Adrenal gland (tissue), 19 donors: ENCODE measurements around the gene NDST1. TPM values are rescaled to one million over a fixed set of nuclear protein-coding genes. Genes with fewer than 3 reads are reported as not detected.

Experiments
- DNase-seq, 7 donors: peaks; one replicate each; pipeline ENCODE4 v3.0.0-alpha.2; 2019 to 2020
- H3K27ac ChIP-seq, 5 donors: fragments of 200-600 bp; sonication (generic) in 4 of 5; 1 replicate in 3 of 5; 2 replicates in 2 of 5; pipeline versions ENCODE4 v1.5.1 to v1.8.0; 2016 to 2020; ENCODE audit warnings: mild to moderate bottlenecking in 1 of 5
- H3K27me3 ChIP-seq: fragments of 200-600 bp; 2 replicates; pipeline ENCODE4 v1.8.0; 2021
- H3K36me3 ChIP-seq, 2 donors: fragments of 200-600 bp; replicated peaks in 1 of 2; 1 replicate in 1 of 2; 2 replicates in 1 of 2; pipeline versions ENCODE4 v1.5.1 to v1.8.0; 2018 to 2022
- H3K4me1 ChIP-seq, 2 donors: fragments of 200-600 bp; replicated peaks in 1 of 2; 1 replicate in 1 of 2; 2 replicates in 1 of 2; pipeline versions ENCODE4 v1.5.1 to v1.8.0; 2018 to 2021
- H3K4me3 ChIP-seq, 4 donors: fragments of 200-600 bp; sonication (generic) in 3 of 4; one replicate each; pipeline ENCODE4 v1.5.1; 2016 to 2018
- H3K9me3 ChIP-seq, 3 donors: fragments of 200-600 bp; sonication (generic) in 1 of 3; replicated peaks in 1 of 3; 1 replicate in 2 of 3; 2 replicates in 1 of 3; pipeline versions ENCODE4 v1.5.1 to v1.8.0; 2016 to 2021
- POLR2A ChIP-seq, 2 donors: fragments of 450-650 bp; IDR thresholded peaks; one replicate each; pipeline ENCODE4 v1.6.1; 2017; ENCODE audit warnings: antibody characterized with exemption in 2 of 2, mild to moderate bottlenecking in 2 of 2, moderate library complexity in 1 of 2
- WGBS, 4 donors: extraction: QIAGEN DNeasy Blood & Tissue Kit in 2 of 4; methylation state at CpG; one replicate each; pipeline versions ENCODE4 v1.1.5 to v1.1.7; 2013 to 2017; 5-methylcytosine and 5-hydroxymethylcytosine counted together
- intact Hi-C, 2 donors: fragments of 100-400 bp; cut with DNase I; formaldehyde crosslinking; loops; one replicate each; pipeline versions ENCODE4 v1.14.1 to v1.15.0; 2022 to 2023
- long read RNA-seq, 10 donors: library from polyadenylated mRNA in 3 of 10; unstranded in 2 of 10; stranded (forward) in 1 of 10; transcript quantifications; one replicate each; pipeline ENCODE4 v2.0.0 and lab custom pipeline, GENCODE V29; 2021 to 2026
- polyA plus RNA-seq, 3 donors: library from polyadenylated mRNA; stranded (reverse); fragments of 200-250 nt in 2 of 3; fragments of 350-450 nt in 1 of 3; fragmentation: Illumina TruSeq in 1 of 3; extraction: RNeasy Lipid Tissue Mini Kit (QIAGEN cat#74804) in 1 of 3; gene quantifications; one replicate each; pipeline ENCODE4 v1.2.3, GENCODE V29; 2013 to 2014
- total RNA-seq, 9 donors: library from RNA; depleted of rRNA in 4 of 9; stranded (reverse); fragments of >200 nt in 4 of 9; fragments of 120-200 nt in 1 of 9; fragmentation: NEBNext Ultra II Directional in 1 of 9; extraction: Animal tissue kit (Norgen Biotek cat#: 25700) in 1 of 9; gene quantifications; one replicate each; pipeline versions ENCODE4 v1.1.0 to v1.2.4, GENCODE V29; 2013 to 2023
- TF ChIP-seq, protein P1 (sequence below), 6 experiments: fragments of 450-650 bp in 4 of 6; fragments of 200-600 bp in 2 of 6; sonication (generic) in 1 of 6; IDR thresholded peaks; 1 replicate in 5 of 6; 2 replicates in 1 of 6; pipeline versions ENCODE4 v1.5.1 to v1.8.0; 2016 to 2021; ENCODE audit warnings: antibody characterized with exemption in 6 of 6, mild to moderate bottlenecking in 2 of 6, moderate library complexity in 1 of 6
- donor health status: healthy with polysubstance abuse.
- donor health status: Bipolar disorder and iron deficiency.
- donor health status: DM: yes; HTN: yes; CAD: no.
- donor health status: DM: no; HTN: no; CAD: no.
- donor health status: DM: no; HTN: no; CAD: no.
- donor health status: DM: yes; HTN: yes; CAD: no.

The NDST1 gene
- total RNA-seq (100 to 1,000 TPM in 6 of 9 donors, 10 to 100 TPM in 3; 21.7 to 154 (median 102) TPM), polyA plus RNA-seq (10 to 100 TPM in 2 of 3 donors, 1 to 10 TPM in 1; 9.6 to 37.5 (median 21.1) TPM)
- long read RNA-seq, donor 1, result 0 reads
- long read RNA-seq, donor 2, result 0 reads
- long read RNA-seq, donor 3, result 0 reads
- long read RNA-seq, donor 4, partial matches to known transcripts, result 1 of 7 reads
- long read RNA-seq, donor 4, other reads (novel, unspliced or antisense), result 6 of 7 reads
- long read RNA-seq, donor 5, partial matches to known transcripts, result 33 of 73 reads
- long read RNA-seq, donor 5, other reads (novel, unspliced or antisense), result 40 of 73 reads
- long read RNA-seq, donor 6, partial matches to known transcripts, result 0 of 1 reads
- long read RNA-seq, donor 6, other reads (novel, unspliced or antisense), result 1 of 1 reads
- long read RNA-seq, donor 7, result 0 reads
- long read RNA-seq, donor 8, result 0 reads
- long read RNA-seq, donor 9, partial matches to known transcripts, result 0 of 2 reads
- long read RNA-seq, donor 9, other reads (novel, unspliced or antisense), result 0 of 2 reads
- long read RNA-seq, donor 10, result 0 reads

DNA sequence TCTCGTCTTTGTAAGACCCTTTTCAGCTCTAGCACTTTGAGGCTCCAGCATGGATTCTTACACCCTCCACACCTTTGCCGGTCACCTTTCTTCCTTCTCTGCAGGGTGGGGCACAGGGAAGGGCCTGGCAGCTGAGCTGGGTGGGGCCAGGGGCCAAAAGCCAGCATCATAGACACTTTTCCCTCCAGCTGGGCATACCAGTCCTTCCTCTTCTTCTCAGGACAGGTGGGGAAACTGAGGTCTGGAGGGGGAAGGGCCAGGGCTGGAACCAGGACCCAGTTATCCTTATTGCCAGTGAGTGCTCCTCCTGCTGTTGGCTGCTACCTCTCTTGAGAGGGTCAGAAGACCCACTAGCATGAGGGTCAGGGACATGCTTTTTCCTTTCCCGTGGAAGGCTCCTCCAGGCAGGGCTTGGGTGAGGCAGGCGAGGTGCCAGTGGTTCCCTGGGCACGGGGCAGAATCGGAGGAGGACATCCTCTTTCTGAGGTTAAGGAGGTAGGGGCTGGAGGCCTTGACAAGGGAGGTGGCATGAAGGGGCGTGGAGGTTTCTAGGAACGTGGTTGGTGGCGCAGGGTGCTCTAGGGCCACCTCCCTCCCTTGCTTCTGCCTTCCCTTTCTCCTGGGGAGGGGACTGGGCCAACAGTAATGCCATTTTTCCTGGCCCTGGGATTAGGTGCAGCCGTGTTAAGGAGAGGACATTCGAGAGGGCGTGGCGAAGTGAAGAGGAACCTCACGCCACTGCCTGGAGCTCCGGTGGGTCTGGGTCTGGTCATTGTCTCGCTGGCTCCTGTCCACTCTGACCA, at the start of gene NDST1:
TSS of gene NDST1 (plus strand) at position 658 of the 803 bp plus-strand sequence. CDS start 13,124 bp downstream, outside the sequence.
- intact Hi-C loops, result no loop called here
- DNase-seq, result no peak
- Histone ChIP-seq H3K9me3 (no peaks in the 10 kb centered on the region), H3K4me3 (no peak within 1 kb of the TSS), H3K27me3 (no peaks in the 10 kb centered on the region), H3K4me1 (peaks cover 73 to 97% of the 10 kb centered on the region in 2 donors), H3K27ac (peak within 1 kb of the TSS in 4 of 5 donors; percentile 6 to 85 (median 60)), H3K36me3 (no peaks in the 10 kb centered on the region)
- TF ChIP-seq POLR2A (IDR thresholded peaks at IDR 0.05), result no peak
- TF ChIP-seq, protein P1, sequence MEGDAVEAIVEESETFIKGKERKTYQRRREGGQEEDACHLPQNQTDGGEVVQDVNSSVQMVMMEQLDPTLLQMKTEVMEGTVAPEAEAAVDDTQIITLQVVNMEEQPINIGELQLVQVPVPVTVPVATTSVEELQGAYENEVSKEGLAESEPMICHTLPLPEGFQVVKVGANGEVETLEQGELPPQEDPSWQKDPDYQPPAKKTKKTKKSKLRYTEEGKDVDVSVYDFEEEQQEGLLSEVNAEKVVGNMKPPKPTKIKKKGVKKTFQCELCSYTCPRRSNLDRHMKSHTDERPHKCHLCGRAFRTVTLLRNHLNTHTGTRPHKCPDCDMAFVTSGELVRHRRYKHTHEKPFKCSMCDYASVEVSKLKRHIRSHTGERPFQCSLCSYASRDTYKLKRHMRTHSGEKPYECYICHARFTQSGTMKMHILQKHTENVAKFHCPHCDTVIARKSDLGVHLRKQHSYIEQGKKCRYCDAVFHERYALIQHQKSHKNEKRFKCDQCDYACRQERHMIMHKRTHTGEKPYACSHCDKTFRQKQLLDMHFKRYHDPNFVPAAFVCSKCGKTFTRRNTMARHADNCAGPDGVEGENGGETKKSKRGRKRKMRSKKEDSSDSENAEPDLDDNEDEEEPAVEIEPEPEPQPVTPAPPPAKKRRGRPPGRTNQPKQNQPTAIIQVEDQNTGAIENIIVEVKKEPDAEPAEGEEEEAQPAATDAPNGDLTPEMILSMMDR (IDR thresholded peaks at IDR 0.05), result no peak
- 61 to 68% (median 64%) methylated on average over 13 to 16 of the region's 16 CpGs for WGBS, 4 donors

DNA sequence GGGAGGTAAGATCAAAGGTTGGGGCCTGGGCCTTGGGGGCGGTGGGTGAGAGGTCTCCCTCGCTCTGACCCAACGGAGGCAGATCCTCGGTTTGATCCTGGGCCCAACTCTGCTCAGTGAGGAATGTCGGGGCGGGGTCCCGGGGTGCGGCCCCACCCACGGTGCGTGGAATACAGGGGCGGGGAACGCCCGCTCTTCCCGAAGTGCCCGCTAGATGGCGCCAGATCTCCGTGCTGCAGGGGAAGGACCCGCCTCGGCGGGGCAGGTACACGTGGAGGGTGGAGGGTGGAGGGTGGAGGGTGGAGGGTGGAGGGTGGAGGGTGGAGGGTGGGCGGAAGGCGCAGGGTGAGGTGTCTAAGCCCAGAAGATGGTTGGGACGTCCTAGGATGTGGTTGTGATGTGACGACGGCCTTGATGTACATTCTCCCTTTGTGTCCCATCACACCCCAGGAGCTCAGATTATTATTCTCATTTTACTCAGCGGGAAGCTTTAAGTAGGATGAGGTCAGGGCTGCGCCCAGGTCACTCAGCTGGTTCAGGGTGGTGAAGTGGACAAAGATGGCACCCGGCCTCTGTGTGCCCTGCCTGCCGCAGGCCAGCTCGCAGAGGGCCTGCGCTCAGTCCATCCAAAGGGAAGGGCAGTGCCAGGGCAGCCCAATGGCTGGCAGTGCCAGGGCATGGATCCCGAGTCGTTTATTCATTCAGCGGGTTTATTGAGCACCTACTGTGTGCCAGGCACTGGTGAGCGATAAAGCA, 49.0 kb upstream of the NDST1 start:
- intact Hi-C loops, result loop anchor here in 1 of 2 donors (2.0 kb wide), 1 partner anchor 86 kb away; no protein-coding TSS in a partner anchor
- Histone ChIP-seq H3K27ac (no peak overlapping the region), H3K9me3 (no peaks in the 10 kb centered on the region), H3K27me3 (no peaks in the 10 kb centered on the region), H3K36me3 (no peaks in the 10 kb centered on the region), H3K4me3 (no peak overlapping the region), H3K4me1 (no peaks in the 10 kb centered on the region)
- no peak for TF ChIP-seq POLR2A (IDR thresholded peaks at IDR 0.05)
- TF ChIP-seq, protein P1 (IDR thresholded peaks at IDR 0.05), result peak; percentile 57 to 94 (median 80)
- WGBS, 4 donors, result 11 to 26% (median 19%) methylated on average over 10 to 36 of the region's 36 CpGs
- DNase-seq, result peak; percentile 67 to 88 (median 73)

DNA sequence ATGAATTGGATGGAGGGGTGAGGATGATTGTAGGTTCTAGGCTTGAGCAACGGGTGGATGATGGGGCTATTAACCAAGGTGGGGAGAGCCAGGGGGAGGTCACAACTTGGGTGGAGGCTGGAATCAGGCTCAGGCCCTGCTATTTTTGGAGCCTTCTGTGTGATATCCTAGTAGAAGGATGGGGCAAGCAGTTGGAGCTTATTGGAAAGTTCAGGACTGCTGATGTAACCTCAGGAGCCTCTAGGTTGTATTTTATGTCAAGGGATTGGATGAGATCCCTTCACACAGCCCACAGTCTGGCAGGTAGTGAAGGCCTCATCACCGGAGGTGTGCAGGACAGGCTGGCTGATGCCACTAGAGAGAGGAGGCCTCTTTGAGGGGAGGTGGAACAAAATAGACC, 47.1 kb upstream of the NDST1 start:
- intact Hi-C loops, result loop anchor here (5.0 kb wide), 2 partner anchors 67 to 87 kb away; no protein-coding TSS in a partner anchor
- Histone ChIP-seq H3K27ac (no peak overlapping the region), H3K4me3 (no peak overlapping the region), H3K4me1 (peaks cover 13 to 18% of the 10 kb centered on the region in 2 donors), H3K9me3 (no peaks in the 10 kb centered on the region), H3K27me3 (no peaks in the 10 kb centered on the region), H3K36me3 (no peaks in the 10 kb centered on the region)
- WGBS, 4 donors, result 63 to 92% (median 69%) methylated on average over 2 of the region's 2 CpGs
- DNase-seq, result no peak
- TF ChIP-seq, protein P1 (IDR thresholded peaks at IDR 0.05), result no peak
- TF ChIP-seq POLR2A (IDR thresholded peaks at IDR 0.05), result no peak
